ENCODE measurements around the gene FIGNL2.
"Not testable (repeated sequence)": the region's sequence is repeated elsewhere in the genome, so short reads cannot be mapped to it uniquely, and the experiment has no call there.

FIGNL2 gene

DNA sequence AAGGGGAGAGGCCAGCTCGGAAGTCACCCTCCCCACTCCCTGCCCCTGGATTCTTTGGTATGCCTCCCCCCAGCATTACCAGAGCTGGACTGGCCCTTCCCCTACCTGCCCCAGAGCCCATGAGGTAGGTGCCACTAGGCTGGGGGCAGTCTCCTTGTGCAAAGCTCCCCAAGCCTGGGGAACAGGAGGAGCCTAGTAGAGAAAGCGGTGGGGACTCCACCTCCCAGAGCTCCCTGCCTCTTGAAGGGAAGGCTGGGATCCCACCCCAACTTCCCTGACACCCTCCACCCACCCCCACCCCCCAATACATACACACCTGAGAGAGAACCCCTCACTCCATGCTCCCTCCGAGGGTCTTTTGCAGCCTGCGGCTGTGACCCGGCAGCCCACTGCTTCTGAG, 30.4 kb downstream of the FIGNL2 start:
- no peak for DNase-seq (ENCODE audit: low read depth in 2 of 2)

DNA sequence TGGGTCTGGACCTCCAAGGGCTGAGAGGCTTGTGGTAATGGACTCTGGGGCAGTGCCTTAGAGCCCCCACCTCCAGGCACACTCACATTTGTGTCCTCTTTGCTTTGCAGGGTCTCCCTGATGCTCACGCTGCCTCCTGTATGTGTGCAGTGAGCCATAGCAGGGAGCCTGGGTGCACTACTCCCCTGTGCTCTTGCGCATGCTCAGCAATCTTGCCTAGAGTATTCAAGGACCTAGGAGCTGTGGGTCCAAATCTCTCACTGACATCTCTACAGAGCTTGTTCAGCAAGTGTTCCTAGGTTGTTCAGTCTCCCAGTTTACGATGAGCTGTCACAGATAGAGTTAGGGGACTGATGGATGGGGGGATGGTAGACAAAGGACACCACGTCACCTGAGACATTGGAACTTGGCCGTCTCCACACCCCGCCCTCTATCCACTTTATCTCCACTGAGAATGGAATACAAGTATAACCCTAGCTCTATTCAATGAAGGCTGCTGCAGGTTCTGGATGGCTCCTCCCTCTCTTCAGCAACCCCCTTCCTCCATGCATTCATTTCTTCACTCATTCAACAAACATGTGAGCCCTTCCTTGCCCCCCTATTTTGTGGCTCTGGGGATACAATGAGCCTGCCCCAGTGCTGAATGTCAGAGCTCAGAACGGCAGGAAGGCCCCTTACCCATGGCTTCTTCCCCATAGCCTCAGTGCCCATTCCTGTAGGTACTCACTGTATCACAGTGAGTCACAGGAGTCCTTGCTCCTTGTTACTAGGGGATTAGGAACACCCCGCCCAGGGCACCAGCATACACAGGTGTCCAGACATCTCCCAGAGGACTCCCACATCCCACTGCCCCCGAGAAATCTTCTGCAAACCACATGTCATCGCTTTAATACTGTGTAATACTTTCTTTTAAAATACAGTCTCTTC, 31.2 kb downstream of the FIGNL2 start:
- DNase-seq (ENCODE audit: low read depth in 2 of 2): no peak

DNA sequence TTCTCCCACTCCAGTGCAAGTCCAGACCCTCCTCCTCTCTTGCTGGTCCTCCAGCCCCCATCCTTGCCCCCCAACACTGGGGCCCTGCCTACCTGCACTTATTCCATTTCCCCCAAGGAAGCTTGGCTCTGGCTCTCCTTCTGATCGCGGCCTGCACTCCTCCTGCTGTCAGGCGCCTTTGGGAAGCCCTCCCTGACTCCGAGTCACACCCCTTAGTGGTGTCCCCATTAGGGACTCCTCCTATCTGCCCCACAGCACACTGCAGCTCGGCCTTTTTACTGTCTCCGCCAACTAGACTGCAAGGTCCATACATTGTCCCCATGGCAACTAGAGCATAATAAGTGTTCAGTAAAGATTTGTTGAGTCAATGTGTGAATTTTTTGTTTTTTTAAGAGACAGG, 32.9 kb downstream of the FIGNL2 start:
- DNase-seq (ENCODE audit: low read depth in 2 of 2): no peak

DNA sequence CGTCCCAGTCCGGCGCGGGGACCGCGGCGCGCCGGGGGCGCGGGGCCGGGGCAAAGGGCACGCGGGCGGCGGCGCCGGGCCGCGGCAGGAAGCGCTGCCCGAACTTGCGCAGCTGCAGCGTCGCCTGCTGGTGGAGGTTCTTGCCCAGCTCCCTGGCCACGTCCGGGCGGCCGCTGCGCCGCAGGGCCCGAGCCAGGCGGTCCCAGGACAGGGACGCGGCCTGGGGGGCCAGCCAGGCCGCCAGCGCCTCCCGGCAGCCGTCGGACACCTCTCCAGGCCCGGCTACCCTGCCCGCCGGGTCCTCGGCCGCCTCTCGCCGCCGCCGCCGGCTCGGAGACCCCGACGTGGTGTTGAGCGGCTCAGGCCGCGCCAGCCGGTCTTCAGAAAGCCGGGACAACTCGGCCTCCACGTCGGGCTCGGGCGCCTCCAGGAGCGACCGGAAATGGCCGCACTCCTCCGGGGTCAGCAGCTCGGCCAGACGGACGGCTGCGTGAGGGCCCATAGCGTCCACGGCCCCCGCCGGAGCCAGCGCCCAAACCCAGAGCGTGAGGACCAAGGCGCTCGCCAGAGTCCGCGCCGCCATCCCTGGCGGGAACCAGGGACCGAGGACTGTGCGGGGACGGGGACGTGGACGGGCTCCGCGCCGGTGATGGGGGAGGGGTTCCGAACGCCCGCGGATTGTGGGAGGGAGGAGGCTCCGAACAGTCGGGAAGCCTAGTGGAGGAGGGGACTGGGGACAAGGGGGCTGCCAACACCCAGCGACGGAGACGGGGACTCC, 34.0 kb downstream of the FIGNL2 start:
- peak; percentile 31 to 40 for DNase-seq (ENCODE audit: low read depth in 2 of 2)

DNA sequence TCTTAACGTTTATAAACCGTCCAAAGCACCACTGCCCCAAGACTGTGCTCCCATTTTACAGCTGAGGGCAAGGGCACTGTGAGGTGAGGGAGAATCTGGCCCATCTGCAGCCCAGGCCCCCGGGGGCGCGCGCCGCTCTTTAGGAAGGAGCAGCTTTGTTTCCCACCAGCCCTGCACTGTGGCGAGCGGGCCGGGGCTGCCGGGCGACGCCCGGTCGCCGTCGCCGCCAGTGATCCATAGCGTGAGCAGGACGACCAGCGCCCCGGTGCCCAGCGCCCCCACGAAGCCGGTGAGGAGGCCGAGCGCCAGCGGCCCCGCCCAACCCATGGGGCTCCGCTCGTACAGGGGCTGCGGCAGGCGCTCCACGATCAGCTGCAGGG, 34.6 kb downstream of the FIGNL2 start:
- no peak for DNase-seq (ENCODE audit: low read depth in 2 of 2)

DNA sequence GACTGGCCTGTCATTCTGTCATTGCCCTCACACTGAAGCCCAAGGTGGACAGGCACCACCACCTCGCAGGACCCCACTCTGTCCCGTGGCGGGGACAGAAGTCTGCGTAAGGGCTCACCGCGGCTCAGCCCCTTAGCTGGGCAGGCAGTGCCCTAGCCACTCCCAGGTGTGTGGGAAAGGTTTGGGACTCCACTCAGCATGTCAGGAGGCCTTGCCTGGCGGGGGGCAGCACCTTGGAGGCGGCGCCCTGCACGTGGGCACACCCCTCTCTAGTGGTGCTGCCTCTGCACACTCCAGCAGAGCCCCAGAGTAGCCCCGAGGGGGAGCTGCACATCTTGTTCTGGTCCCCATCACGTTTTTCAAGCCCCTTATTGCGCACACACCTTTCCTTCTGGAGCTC, 35.6 kb downstream of the FIGNL2 start:
- no peak for DNase-seq (ENCODE audit: low read depth in 2 of 2)

DNA sequence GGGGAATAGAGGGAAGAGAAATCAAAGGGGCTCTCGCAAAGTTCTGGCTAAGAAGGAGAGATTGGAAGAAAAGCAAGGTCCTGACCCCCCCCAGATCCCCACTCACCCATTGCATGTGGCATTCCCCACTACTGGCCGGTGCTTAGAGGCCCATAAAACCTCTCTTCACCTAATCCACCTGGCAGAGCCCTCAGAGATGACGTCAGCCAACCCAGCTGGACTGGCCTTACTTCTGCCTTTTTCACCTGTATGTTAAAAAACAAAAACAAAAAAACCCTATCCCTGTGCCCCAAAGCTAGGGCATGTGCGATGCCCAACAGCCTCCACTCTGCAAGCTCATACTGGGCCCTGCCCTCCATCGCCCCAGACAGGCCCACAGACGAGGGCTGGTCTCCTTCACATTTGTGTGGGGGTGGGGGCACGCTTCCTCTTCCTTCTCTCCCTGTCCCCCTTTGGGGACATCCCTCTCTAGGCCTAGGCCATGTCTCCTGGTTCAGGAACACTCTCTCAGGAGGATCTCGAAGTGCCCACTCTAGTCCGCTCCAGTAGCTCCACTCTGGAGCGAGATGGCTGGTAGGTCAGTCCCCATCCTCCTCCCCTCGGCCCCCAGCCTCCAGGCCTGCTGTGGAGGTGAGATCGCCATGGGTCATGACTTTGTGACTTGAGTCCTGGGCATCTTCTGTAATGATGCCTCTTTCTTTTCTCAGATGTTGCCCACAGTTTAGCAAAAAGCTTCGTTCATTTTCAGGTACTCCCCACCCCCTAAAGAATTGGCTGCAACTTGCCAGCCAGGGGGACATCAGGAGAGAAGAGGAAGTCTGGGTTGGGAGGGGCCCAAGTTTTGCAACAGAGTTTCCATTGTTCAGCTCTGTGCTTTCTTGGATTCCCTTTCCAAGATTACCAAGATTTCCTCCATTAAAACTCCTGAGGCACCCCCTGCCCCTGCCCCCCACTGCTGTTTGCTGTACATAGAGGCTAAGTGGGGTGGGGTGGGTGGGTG, 37.0 kb downstream of the FIGNL2 start:
- DNase-seq (ENCODE audit: low read depth in 2 of 2): no peak

DNA sequence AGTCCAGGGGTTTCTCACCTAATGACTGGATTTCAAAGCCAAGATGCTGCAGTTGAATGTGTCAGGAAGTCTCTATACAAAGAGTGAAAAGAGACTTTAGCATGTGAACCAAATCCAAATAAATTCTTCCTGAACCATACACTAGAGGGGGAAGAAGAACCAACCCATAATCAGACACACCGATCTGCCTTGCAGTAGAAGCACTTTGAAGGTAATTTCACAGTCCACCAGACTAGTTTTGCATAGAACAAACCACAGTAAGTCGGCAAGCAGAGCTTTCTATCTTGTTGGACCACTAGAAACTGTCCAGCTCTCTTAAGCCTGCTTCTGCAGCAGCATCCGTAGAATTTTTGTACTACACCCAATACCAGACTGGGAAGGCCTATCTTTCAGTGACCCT, 39.3 kb downstream of the FIGNL2 start:
- DNase-seq (ENCODE audit: low read depth in 2 of 2): no peak

DNA sequence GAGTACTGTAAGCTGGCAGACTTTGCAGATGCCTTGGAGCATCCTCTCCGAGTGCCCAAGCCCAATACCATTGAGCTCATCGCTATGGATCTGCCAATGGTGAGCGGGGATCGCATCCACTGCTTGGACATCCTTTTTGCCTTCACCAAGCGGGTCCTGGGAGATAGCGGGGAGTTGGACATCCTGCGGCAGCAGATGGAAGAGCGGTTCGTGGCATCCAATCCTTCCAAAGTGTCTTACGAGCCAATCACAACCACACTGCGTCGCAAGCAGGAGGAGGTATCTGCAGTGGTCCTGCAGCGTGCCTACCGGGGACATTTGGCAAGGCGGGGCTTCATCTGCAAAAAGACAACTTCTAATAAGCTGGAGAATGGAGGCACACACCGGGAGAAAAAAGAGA, 41.6 kb downstream of the FIGNL2 start:
- DNase-seq (ENCODE audit: low read depth in 2 of 2): no peak

DNA sequence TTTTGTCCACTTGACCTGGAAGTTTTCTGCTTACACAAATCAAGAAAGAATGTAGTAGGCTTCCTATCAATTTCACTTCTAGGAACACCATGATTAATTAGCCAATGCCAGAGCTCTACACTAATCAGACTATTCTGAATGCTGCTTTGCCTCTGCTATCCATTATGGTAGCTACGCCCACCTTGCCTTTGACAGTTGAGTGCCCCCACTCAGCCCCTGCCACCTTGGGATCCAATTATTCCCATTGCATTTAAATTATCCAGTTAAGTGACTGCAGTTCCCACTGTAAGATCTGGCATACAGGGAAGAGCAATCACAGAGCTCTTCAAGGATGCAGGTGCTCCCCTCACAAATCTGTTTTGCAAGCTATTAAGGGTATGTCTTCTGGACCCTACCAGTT, 47.5 kb downstream of the FIGNL2 start:
- DNase-seq (ENCODE audit: low read depth in 2 of 2): no peak

DNA sequence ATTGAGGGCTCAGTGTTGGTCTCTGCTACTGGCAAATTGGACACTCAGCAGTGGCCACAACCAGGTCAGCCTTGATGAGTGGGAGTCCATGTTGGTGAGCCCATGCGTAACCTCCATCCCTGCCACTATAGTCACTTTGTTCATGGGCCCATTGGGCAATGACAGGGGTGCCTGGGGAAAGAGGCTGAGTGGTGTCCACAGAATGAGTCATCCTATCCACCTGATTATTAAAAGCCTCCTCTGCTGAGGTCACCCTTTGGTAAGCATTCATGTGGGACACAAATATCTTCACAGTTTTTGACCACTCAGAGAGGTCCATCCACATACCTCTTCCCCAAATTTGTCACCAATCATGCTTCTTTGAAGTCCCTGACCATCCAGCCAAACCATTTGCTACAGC, 50.0 kb downstream of the FIGNL2 start:
- no peak for DNase-seq (ENCODE audit: low read depth in 2 of 2)

DNA sequence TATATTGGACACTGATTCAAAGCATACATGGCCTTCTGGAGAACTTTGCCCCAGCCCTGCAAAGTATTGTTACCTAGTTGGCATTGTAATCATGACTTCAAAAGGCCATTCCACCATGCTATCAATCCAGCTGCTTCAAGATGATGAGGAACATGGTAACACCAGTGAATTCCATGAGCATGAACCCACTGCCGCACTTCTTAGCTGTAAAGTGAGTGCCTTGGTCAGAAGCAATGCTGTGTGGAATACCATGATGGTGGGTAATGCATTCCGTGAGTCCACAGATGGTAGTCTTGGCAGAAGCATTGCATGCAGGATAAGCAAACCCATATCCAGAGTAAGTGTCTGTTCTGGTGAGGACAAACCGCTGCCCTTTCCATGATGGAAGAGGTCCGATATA, 50.5 kb downstream of the FIGNL2 start:
- DNase-seq (ENCODE audit: low read depth in 2 of 2): not testable (repeated sequence)

DNA sequence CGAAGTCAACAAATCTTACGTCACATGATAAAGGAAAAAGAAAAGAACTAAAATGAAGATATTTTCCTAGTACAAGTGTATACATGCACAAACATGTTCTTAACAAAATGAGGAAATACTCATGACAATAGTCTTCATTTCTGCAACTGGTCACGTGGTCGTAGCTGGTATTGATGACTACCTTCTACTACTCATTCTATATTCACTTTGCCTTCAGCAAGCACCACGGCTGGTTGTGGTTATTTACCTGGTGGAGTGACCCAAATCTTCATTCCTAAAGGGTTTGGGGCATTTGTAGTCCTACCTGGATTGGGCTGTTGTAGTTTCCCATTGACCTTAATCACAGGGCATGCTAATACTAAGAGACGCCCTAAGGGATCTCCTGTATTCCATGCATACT, 51.2 kb downstream of the FIGNL2 start:
- DNase-seq (ENCODE audit: low read depth in 2 of 2): no peak

DNA sequence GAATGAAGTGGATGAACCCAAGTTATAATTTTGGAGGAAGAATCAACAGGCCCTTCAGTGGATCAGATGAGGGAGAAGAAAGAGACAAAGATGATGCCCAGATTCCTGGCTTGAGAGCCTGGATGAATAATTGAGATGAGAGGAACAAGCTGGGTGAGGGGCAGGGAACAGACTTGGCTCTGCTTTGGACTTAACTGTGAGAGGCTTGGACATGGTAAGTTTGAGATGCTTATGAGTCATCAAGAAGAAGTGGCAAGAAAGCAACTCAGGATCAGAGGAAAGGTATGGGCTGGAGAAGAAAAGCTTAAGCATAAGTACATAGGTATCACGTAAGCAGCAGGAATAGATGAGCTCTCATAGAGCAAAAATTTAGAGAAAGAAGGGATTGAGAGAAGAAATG, 55.3 kb downstream of the FIGNL2 start:
- DNase-seq (ENCODE audit: low read depth in 2 of 2): no peak

DNA sequence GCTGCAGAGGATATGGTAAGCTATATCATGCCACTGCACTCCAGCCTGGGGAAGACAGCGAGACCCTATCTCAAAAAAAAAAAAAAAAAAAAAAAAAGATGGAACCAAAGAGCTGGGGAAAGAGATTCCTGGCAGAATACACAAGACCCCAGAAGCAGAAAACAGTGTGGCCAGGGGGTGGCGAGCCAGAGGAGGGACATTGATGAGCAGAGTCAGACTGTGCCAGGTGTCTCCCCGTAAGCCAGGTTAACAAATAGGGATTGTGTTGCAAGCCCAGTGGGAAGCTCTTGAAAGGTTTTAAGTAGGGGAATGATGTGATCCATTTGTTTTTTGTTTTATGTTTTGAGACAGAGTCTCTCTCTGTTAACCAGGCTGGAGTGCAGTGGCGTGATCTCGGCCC, 56.1 kb downstream of the FIGNL2 start:
- DNase-seq (ENCODE audit: low read depth in 2 of 2): no peak

DNA sequence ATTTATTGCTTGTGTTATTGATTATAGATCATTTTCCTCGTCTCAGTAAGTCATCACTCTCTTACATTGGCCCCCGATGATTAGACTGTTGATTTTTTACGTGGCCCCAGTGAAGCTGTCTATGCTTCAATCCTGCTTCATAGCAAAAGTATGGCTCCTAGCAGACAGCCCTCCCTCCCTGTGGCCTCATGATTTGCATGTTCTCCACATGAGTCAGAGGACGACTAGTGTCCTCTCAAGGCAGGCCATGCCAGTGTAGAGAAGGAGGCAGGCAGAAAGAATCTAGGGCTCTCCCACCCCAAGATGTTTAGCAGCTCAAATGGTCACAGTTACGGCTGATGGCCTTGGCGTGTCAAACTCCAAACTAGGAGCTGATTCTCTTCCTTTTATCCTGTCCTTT, 59.6 kb downstream of the FIGNL2 start:
- no peak for DNase-seq (ENCODE audit: low read depth in 2 of 2)

DNA sequence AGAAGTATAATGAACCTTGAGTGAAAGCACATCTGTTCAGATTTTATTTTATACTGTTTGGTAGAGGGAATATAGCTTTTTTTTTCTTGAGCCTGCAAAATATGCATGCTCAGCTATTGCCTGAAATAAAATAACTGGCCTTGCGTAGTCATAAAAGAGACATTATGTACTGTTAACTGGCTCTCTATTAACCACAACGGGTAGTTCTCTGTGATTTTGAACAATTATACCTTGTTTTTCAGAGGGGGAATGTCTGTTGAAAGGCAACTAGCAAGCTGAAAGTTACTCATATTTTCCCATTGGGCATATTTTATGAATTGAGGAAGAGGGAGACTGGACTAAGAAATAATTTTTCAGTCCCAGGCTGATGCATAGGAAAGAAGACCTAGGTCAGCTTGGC, 62.6 kb downstream of the FIGNL2 start:
- no peak for DNase-seq (ENCODE audit: low read depth in 2 of 2)

DNA sequence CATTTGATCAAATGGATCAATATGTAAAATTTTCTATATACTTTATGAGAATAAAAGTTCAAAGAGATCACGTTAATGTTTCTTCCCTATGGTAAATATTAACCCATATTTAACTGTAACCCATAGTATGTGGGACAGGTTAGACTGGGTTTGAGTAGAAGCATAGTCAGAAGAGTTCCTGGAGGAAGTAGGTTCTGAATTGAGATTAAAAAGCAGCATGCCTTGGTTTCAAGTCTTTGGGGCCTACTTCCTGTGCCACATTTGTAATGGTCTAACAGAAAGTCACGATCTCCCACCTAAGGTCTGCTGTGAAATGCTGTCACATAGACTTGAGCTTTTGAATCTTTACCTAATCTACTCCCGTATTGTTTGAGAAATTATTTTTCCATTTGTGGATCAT, 63.8 kb downstream of the FIGNL2 start:
- DNase-seq (ENCODE audit: low read depth in 2 of 2): no peak

DNA sequence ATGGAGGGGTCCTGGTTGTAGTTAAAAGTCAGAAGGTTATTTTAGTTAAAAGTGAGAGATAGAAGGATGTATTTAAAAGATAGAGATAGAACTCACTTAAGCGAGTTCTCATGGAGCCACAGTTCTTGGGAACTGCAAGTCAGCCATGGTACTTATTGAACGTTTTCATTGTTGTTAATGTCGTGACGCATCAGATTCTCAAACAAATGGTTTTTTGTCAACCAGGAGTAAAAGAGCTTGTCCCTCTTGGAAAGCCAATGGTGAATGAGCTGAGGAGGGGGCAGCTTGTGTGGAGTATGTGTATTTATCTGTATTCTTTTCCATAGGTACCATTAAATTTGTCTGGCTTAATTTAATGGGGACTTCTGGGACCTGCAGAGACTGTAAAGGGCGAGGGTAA, 68.6 kb downstream of the FIGNL2 start:
- DNase-seq (ENCODE audit: low read depth in 2 of 2): no peak

DNA sequence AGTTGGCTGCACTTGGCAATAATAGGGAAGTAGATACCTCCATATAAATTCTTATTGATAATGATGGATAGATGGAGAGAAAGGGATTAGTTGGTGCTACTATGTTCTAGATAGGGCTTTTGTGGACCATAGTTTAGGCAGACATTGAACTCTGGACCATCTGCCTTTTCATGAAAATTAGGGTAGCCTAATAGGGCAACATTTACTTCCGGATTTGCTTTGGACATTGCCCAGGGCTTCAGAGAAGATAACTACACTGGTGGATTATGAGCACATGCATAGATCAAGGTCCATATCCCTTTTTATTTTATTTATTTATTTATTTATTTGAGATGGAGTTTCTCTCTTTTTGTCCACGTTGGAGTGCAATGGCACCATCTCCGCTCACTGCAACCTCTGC, 70.5 kb downstream of the FIGNL2 start:
- DNase-seq (ENCODE audit: low read depth in 2 of 2): no peak

DNA sequence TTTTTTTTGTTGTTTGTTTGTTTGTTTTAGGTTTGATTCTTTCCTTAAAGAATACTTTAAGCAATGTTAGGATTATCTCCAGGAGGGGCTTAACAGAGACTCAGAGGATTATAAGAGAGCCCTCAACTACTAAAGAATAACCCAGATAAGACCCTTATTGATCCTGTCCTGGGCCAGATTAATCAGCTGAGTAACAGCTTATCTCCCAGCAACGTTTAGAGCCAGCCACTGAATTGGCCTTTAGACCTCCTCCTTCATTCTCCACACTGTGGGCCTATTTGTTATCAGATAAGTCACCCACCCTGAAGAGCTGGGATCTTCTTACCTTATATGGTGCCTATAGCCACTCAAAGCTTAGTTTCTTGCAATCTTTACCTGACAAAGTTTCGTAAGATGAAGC, 71.1 kb downstream of the FIGNL2 start:
- no peak for DNase-seq (ENCODE audit: low read depth in 2 of 2)

DNA sequence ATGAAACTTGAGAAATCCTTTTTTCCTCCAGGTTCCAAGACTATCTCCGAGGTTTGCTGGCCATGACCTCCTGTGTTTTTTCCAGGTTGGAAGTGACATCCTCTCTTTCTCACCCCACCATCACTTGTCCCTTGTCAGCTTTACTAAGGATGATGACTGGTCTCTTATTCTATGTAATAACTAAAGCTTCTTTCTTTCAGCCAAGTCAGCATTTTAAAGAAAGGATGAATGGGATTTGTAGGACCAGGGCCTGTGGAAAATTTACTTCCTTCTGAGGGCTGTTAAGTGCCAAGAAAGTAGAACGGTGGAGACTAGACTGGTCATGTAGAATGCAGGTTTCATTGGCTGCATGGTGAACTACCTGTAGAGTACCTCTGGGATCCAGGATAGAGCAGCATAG, 73.6 kb downstream of the FIGNL2 start:
- no peak for DNase-seq (ENCODE audit: low read depth in 2 of 2)
